ENCODE results near the gene NCKAP5L. TPM values are rescaled to one million over a fixed set of nuclear protein-coding genes. Genes with fewer than 3 reads are reported as not detected.

NCKAP5L gene
- total RNA-seq, 1 experiment from 2014 or later: 19.5 TPM

- Mint-ChIP-seq H3K36me3 (ENCODE audit: insufficient read depth, unreplicated experiment) (peaks cover 13% of the 10 kb centered on the region), H3K27me3 (ENCODE audit: insufficient read depth, unreplicated experiment) (no peaks in the 10 kb centered on the region), H3K27ac (ENCODE audit: unreplicated experiment) (no peak overlapping the region), H3K9me3 (ENCODE audit: unreplicated experiment) (no peaks in the 10 kb centered on the region), H3K4me3 (ENCODE audit: unreplicated experiment) (no peak overlapping the region), H3K4me1 (ENCODE audit: low read depth, unreplicated experiment) (no peaks in the 10 kb centered on the region)
- no peak for DNase-seq
- POLR2A ChIA-PET: no interaction called here
- Histone ChIP-seq H3K36me3 (ENCODE audit: control insufficient read depth, insufficient read depth, low read length) (no peaks in the 10 kb centered on the region), H3K9me3 (no peaks in the 10 kb centered on the region), H3K4me1 (no peaks in the 10 kb centered on the region), H3K4me3 (ENCODE audit: low read depth, low read length) (no peak overlapping the region), H3K27me3 (replicated peaks; ENCODE audit: control insufficient read depth, insufficient read depth, low read length) (no peaks in the 10 kb centered on the region)
- intact Hi-C loops (cut with micrococcal nuclease; ENCODE audit: unreplicated experiment): no loop called here
- CTCF ChIA-PET: interaction anchor here (0.7 to 1.3 kb wide), 3 partner anchors 40 to 1550 kb away, joined by 3 to 4 read pairs (median 3); partner anchors contain the start of gene TMBIM6
- no peak for TF ChIP-seq CTCF (IDR thresholded peaks at IDR 0.05; ENCODE audit: insufficient read depth in 1 of 2, low read depth in 1 of 2, low read length in 1 of 2, severe bottlenecking in 1 of 2, unreplicated experiment in 1 of 2)
- no TSS peak for BruUV-seq (replicated peaks)
Measured at GRCh38 chr12:49798934-49799333, 29.3 kb downstream of the NCKAP5L start.

GRCh38 chr12:49798248-49798647 is 30.0 kb downstream of the NCKAP5L start:
- no peaks in the 10 kb centered on the region for H3K36me3 ChIP-seq (ENCODE audit: control insufficient read depth, insufficient read depth, low read length)
- TF ChIP-seq CTCF (IDR thresholded peaks at IDR 0.05; ENCODE audit: insufficient read depth in 1 of 2, low read depth in 1 of 2, low read length in 1 of 2, severe bottlenecking in 1 of 2, unreplicated experiment in 1 of 2): no peak
- Mint-ChIP-seq H3K4me1 (ENCODE audit: low read depth, unreplicated experiment) (no peaks in the 10 kb centered on the region), H3K36me3 (ENCODE audit: insufficient read depth, unreplicated experiment) (peaks cover 15% of the 10 kb centered on the region), H3K9me3 (ENCODE audit: unreplicated experiment) (no peaks in the 10 kb centered on the region), H3K27me3 (ENCODE audit: insufficient read depth, unreplicated experiment) (no peaks in the 10 kb centered on the region), H3K27ac (ENCODE audit: unreplicated experiment) (no peak overlapping the region), H3K4me3 (ENCODE audit: unreplicated experiment) (no peak overlapping the region)
- intact Hi-C loops (cut with micrococcal nuclease; ENCODE audit: unreplicated experiment): no loop called here
- no peaks in the 10 kb centered on the region for H3K27me3 ChIP-seq (replicated peaks; ENCODE audit: control insufficient read depth, insufficient read depth, low read length)
- ChIA-PET POLR2A (no interaction called here), CTCF (interaction anchor here (1.3 kb wide), 1 partner anchor 57 kb away, joined by 4 read pairs; the partner anchor contains the start of gene TMBIM6)
- H3K4me3 ChIP-seq (ENCODE audit: low read depth, low read length): no peak overlapping the region
- no TSS peak for BruUV-seq (replicated peaks)
- no peak for DNase-seq
- H3K4me1 ChIP-seq: no peaks in the 10 kb centered on the region
- H3K9me3 ChIP-seq: no peaks in the 10 kb centered on the region

- Histone ChIP-seq H3K4me1 (no peaks in the 10 kb centered on the region), H3K4me3 (ENCODE audit: low read depth, low read length) (no peak overlapping the region), H3K36me3 (ENCODE audit: control insufficient read depth, insufficient read depth, low read length) (no peaks in the 10 kb centered on the region; the same call in 1 of the 2 replicates), H3K27me3 (replicated peaks; ENCODE audit: control insufficient read depth, insufficient read depth, low read length) (no peaks in the 10 kb centered on the region), H3K9me3 (no peaks in the 10 kb centered on the region)
- no peak for DNase-seq
- TF ChIP-seq CTCF (IDR thresholded peaks at IDR 0.05; ENCODE audit: insufficient read depth in 1 of 2, low read depth in 1 of 2, low read length in 1 of 2, severe bottlenecking in 1 of 2, unreplicated experiment in 1 of 2): no peak
- Mint-ChIP-seq H3K4me3 (ENCODE audit: unreplicated experiment) (no peak overlapping the region), H3K27ac (ENCODE audit: unreplicated experiment) (no peak overlapping the region), H3K27me3 (ENCODE audit: insufficient read depth, unreplicated experiment) (no peaks in the 10 kb centered on the region), H3K36me3 (ENCODE audit: insufficient read depth, unreplicated experiment) (peaks cover 18% of the 10 kb centered on the region), H3K4me1 (ENCODE audit: low read depth, unreplicated experiment) (no peaks in the 10 kb centered on the region), H3K9me3 (ENCODE audit: unreplicated experiment) (no peaks in the 10 kb centered on the region)
- intact Hi-C loops (cut with micrococcal nuclease; ENCODE audit: unreplicated experiment): no loop called here
- ChIA-PET POLR2A (no interaction called here), CTCF (no interaction called here)
- no TSS peak for BruUV-seq (replicated peaks)
Measured at GRCh38 chr12:49797449-49797776, 30.8 kb downstream of the NCKAP5L start.

Measured in Caco-2 (cell line).